GM12864 (cell line): ENCODE results near the gene VSIG10.
A peak's percentile ranks its signal among the peaks of the same experiment; 100 is the strongest.
"Not testable (repeated sequence)": the region's sequence is repeated elsewhere in the genome, so short reads cannot be mapped to it uniquely, and the experiment has no call there.

Experiments used
- DNase-seq: peaks from one replicate; pipeline ENCODE4 v3.0.0-alpha.2; 2011; ENCODE audit warnings: low read depth
- H3K4me3 ChIP-seq: 2 replicates; pipeline ENCODE4 v1.5.1; 2011; ENCODE audit warnings: mild to moderate bottlenecking, low read depth, low read length, control low read depth
- CTCF ChIP-seq: IDR thresholded peaks from 2 replicates; pipeline ENCODE4 v1.5.1; 2011; ENCODE audit warnings: low read depth, mild to moderate bottlenecking, moderate library complexity, low read length, control low read depth, inconsistent platforms; ENCODE audit errors: missing control alignments

The VSIG10 gene

GRCh38 chr12:118144499-118144898, 40.7 kb upstream of the VSIG10 start:
- DNase-seq: no peak
- TF ChIP-seq CTCF: no peak
- H3K4me3 ChIP-seq: no peak overlapping the region

DNA sequence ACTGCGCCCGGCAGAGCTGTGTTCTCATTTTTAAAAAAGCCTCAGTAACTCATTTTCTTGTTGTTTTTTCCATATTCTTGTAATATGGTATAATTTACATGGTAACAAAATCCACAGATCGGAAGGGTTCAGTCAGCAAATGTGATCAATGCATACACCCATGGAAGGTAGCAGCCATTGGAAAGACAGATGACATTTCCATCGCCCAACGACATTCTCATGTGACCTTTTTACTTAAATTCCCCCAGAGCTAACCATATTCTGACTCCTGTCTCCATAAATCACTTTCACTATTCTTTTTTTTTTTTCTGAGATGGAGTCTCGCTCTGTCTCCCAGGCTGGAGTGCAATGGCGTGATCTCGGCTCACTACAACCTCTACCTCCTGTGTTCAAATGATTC, 37.0 kb upstream of the VSIG10 start:
- no peak overlapping the region for H3K4me3 ChIP-seq
- DNase-seq: no peak
- no peak for TF ChIP-seq CTCF

DNA sequence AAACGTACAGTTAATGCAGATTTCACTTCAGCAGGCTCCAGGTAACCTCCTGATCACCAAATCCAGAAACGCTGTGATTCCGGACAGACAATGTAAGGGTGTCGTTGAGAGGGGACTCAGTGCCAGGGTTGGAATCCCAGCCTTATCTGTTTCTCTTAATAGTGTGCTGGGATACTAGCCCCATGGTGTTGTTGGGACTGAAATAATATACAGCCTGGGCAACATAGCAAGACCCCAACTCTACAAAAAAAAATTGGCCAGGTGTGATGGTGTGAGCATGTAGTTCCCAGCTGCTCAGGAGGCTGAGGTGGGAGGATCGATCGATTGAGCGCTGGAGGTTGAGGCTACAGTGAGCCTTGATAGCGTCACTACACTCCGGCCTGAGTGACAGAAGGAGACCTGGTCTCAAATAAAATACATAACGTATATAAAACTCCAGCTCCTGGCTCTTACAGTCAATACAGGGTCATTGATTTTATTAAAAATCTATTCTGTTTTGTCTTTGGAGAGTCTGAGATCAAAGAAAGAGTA, 33.4 kb upstream of the VSIG10 start:
- peak overlapping the region; percentile 97 for H3K4me3 ChIP-seq
- TF ChIP-seq CTCF: no peak
- DNase-seq: no peak

- TF ChIP-seq CTCF: no peak
- DNase-seq: peak; percentile 36
These were observed 32.8 kb upstream of the VSIG10 start for GRCh38 chr12:118136559-118137003.

GRCh38 chr12:118135788-118136558, 32.2 kb upstream of the VSIG10 start, which contains the start of gene PEBP1:
PEBP1 (plus strand) TSS chr12:118136124; CDS start chr12:118136210, 86 bp downstream.
- no peak for TF ChIP-seq CTCF
- DNase-seq: peak; percentile 72
- peak within 1 kb of the TSS; percentile 97 for H3K4me3 ChIP-seq

More at GRCh38 chr12:118136559-118137003, 32.8 kb upstream of the VSIG10 start:
- H3K4me3 ChIP-seq: peak overlapping the region; percentile 97

GRCh38 chr12:118129436-118129835, 25.6 kb upstream of the VSIG10 start:
- DNase-seq: not testable (repeated sequence)

GRCh38 chr12:118127867-118128266, 24.1 kb upstream of the VSIG10 start:
- DNase-seq: no peak
- no peak overlapping the region for H3K4me3 ChIP-seq
- no peak for TF ChIP-seq CTCF

More at GRCh38 chr12:118129436-118129835, 25.6 kb upstream of the VSIG10 start:
- not testable (repeated sequence) for H3K4me3 ChIP-seq
